Brain microvascular endothelial cell (primary cell): ENCODE data around the gene ANKRD10.
A peak's percentile ranks its signal among the peaks of the same experiment; 100 is the strongest.

Experiments
- DNase-seq: peaks from one replicate; pipeline ENCODE4 v3.0.0-alpha.2; 2020
- H3K27ac ChIP-seq: fragments of 250-450 bp; sonication (Bioruptor Pico); 2 replicates; pipeline ENCODE4 v1.5.1; 2020; ENCODE audit warnings: mild to moderate bottlenecking, moderate library complexity
- H3K27me3 ChIP-seq: fragments of 250-450 bp; sonication (Bioruptor Pico); replicated peaks from 2 replicates; pipeline ENCODE4 v1.5.1; 2020; ENCODE audit warnings: mild to moderate bottlenecking
- H3K36me3 ChIP-seq: fragments of 250-450 bp; sonication (Bioruptor Pico); replicated peaks from 2 replicates; pipeline ENCODE4 v1.5.1; 2020; ENCODE audit warnings: mild to moderate bottlenecking
- H3K4me3 ChIP-seq: 2 replicates; pipeline ENCODE4 v1.5.1; 2011; ENCODE audit warnings: low read depth, mild to moderate bottlenecking, control low read depth, low read length, moderate library complexity
- in situ Hi-C: cut with HindIII; loops from 2 replicates; pipeline ENCODE4 v1.10.0; 2017; ENCODE audit warnings: low sequenced_read_pairs, low pct_ligation_motif_present
- TF ChIP-seq, protein P1 (sequence below): IDR thresholded peaks from 2 replicates; pipeline ENCODE4 v1.5.1; 2011; ENCODE audit warnings: low read depth, mild to moderate bottlenecking, moderate library complexity, low read length, control low read depth, inconsistent platforms; ENCODE audit errors: missing control alignments

ANKRD10 gene

DNA sequence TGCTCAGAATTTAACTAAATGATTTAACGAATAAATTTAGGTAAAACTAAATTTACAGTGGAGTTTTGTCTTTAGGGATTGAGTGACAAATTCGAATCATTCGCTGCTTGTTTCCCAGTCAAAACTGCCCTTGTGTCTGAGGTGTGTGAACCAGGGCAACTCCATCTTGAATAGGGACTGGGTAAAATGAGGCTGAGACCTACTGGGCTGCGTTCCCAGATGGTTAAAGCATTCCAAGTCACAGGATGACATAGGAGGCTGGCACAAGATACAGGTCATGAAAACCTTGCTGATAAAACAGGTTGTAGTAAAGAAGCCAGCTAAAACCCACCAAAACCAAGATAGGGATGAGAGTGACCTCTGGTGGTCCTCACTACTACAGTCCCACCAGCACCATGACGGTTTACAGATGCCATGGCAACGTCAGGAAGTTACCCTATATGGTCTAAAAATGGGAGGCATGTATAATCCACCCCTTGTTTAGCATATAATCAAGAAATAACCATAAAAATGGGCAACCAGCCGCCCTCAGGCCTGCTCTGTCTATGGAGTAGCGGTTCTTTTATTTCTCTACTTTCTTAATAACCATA is 10.2 kb upstream of the ANKRD10 start:
- no peaks in the 10 kb centered on the region for H3K36me3 ChIP-seq
- TF ChIP-seq, protein P1, sequence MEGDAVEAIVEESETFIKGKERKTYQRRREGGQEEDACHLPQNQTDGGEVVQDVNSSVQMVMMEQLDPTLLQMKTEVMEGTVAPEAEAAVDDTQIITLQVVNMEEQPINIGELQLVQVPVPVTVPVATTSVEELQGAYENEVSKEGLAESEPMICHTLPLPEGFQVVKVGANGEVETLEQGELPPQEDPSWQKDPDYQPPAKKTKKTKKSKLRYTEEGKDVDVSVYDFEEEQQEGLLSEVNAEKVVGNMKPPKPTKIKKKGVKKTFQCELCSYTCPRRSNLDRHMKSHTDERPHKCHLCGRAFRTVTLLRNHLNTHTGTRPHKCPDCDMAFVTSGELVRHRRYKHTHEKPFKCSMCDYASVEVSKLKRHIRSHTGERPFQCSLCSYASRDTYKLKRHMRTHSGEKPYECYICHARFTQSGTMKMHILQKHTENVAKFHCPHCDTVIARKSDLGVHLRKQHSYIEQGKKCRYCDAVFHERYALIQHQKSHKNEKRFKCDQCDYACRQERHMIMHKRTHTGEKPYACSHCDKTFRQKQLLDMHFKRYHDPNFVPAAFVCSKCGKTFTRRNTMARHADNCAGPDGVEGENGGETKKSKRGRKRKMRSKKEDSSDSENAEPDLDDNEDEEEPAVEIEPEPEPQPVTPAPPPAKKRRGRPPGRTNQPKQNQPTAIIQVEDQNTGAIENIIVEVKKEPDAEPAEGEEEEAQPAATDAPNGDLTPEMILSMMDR: peak; percentile 34
- in situ Hi-C loops: no loop called here
- no peak for DNase-seq
- peaks cover 2% of the 10 kb centered on the region for H3K27me3 ChIP-seq
- no peak overlapping the region for H3K27ac ChIP-seq
- no peak overlapping the region for H3K4me3 ChIP-seq

DNA sequence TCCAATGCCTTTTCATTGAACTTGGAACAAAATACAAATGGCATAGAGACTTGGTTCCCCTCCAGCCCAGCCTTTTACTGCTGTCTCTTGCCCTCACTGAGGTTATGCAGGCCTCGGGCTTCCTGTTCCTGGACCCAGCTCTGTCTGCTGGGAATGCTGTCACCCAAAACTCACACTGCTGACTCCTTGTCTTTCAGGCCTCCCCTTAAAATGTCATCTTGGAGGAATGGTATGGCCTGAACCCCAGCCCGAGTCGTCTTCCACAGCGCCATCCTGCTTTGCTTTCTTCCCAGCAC is 9.7 kb upstream of the ANKRD10 start:
- no peak for DNase-seq
- Histone ChIP-seq H3K27me3 (peaks cover 2% of the 10 kb centered on the region), H3K4me3 (no peak overlapping the region), H3K36me3 (no peaks in the 10 kb centered on the region), H3K27ac (no peak overlapping the region)
- in situ Hi-C loops: no loop called here
- TF ChIP-seq, protein P1: no peak

DNA sequence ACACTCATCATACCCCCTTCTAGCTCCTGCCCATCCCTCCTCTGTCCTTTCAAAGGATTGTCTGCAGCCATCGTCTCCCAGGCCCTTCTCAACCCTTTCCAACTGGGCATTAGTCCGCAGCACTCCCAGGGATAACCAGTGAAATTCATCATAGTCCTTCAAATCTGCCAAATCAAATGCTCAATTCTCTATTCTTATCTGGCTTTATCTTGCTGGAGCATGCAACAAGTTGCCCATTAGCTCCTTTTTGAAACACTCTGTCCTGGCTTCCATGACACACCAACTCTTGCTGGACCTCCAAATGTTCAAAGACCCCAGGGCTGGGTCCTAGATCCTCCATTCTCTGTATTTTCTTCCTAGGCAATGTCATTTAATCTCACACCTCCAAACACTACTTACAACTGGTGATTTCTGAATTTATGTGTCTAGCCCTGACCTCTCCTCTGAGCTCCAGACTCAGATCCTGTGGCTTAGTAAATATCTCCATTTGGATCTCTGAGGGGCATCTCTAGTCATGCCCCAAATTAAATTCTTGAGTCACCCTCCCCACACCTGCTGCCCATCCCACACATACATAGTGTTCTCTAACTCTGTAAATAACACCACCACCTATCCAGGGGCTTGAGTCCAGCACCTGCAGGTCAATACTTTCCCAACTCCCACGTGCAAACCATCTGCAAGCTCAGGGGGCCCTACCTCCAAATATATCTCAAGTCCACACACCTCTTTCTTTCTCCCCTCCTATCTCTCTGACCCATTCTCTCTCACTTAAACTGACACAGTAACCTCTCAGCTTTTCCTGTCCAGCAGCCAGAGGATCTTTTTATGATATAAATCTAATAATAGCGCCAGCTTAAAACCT is 9.1 kb upstream of the ANKRD10 start:
- Histone ChIP-seq H3K27ac (no peak overlapping the region), H3K27me3 (peaks cover 2% of the 10 kb centered on the region), H3K36me3 (no peaks in the 10 kb centered on the region), H3K4me3 (no peak overlapping the region)
- in situ Hi-C loops: no loop called here
- TF ChIP-seq, protein P1: no peak
- DNase-seq: no peak

DNA sequence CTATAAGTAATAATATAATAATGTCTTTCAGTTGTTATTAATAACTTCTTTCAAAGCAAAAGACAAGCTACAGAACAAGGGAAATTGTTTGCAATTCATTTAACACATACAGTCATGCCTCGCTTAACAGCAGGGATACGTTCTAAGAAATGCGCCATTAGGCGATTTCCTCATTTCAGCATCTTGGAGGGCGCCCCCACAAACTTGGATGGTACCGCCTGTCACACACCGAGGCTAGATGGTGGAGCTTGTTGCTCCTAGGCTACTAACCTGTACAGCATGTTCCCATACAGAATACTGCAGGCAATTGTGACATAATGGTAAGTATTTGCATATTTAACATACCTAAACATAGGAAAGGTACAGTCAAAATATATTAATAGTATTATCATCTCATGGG is 8.2 kb upstream of the ANKRD10 start:
- Histone ChIP-seq H3K4me3 (no peak overlapping the region), H3K36me3 (no peaks in the 10 kb centered on the region), H3K27me3 (peaks cover 2% of the 10 kb centered on the region), H3K27ac (no peak overlapping the region)
- in situ Hi-C loops: no loop called here
- TF ChIP-seq, protein P1: no peak
- DNase-seq: no peak

DNA sequence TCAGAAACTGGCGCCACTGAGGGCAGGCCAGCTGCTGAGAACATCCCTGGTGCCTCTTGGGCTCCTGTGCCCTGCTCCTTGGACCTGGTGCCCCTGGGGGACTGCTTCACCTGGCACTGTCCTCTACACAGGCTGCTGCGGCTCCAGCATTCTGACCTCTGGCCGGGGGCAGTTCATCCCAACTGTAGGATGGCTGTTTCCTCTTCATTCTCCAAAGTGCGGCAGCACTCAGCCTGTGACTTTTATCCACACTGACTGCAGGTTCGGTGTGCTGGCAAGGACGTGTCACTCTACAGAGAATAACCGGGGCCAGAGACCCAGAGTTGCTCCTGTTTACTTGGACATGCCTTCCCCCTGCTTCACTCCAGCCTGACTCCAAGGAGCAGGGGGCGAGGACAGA is 7.6 kb upstream of the ANKRD10 start:
- in situ Hi-C loops: no loop called here
- TF ChIP-seq, protein P1: no peak
- no peaks in the 10 kb centered on the region for H3K36me3 ChIP-seq
- no peak overlapping the region for H3K27ac ChIP-seq
- no peak for DNase-seq
- peaks cover 2% of the 10 kb centered on the region for H3K27me3 ChIP-seq
- no peak overlapping the region for H3K4me3 ChIP-seq
